GM18858 (cell line): ENCODE results near the gene MCF2L.

Experiments used
- ATAC-seq: cut with Tn5 transposase; IDR thresholded peaks from one replicate; pipeline ENCODE4 v1.9.1; 2021; ENCODE audit not compliant: unreplicated experiment

The MCF2L gene

GRCh38 chr13:113060557-113061270 is 91.7 kb downstream of the MCF2L start:
- ATAC-seq = no peak

GRCh38 chr13:113061271-113061625 is 92.2 kb downstream of the MCF2L start:
- ATAC-seq = no peak

- no peak for ATAC-seq
Observed at GRCh38 chr13:113061796-113062425, 92.9 kb downstream of the MCF2L start.

GRCh38 chr13:113062691-113063090 is 93.7 kb downstream of the MCF2L start:
- ATAC-seq = no peak

- no peak for ATAC-seq
Observed at GRCh38 chr13:113063091-113063491, 94.1 kb downstream of the MCF2L start.

GRCh38 chr13:113064000-113064533 is 95.1 kb downstream of the MCF2L start:
- no peak for ATAC-seq

GRCh38 chr13:113064534-113065405 is 95.8 kb downstream of the MCF2L start:
- ATAC-seq = no peak

- no peak for ATAC-seq
Observed at GRCh38 chr13:113065406-113066141, 96.6 kb downstream of the MCF2L start.

- no peak for ATAC-seq
Observed at GRCh38 chr13:113066142-113066455, 97.1 kb downstream of the MCF2L start.

- ATAC-seq = no peak
Observed at GRCh38 chr13:113066746-113067145, 97.7 kb downstream of the MCF2L start.

- ATAC-seq = no peak
Observed at GRCh38 chr13:113069861-113070805, 101.1 kb downstream of the MCF2L start.

GRCh38 chr13:113070855-113071254 is 101.8 kb downstream of the MCF2L start:
- no peak for ATAC-seq

- no peak for ATAC-seq
Observed at GRCh38 chr13:113072376-113072775, 103.4 kb downstream of the MCF2L start.

GRCh38 chr13:113073942-113074341 is 104.9 kb downstream of the MCF2L start:
- ATAC-seq = no peak

GRCh38 chr13:113074401-113074800 is 105.4 kb downstream of the MCF2L start:
- no peak for ATAC-seq

- ATAC-seq = no peak
Observed at GRCh38 chr13:113074876-113075275, 105.9 kb downstream of the MCF2L start.

GRCh38 chr13:113075711-113076110 is 106.7 kb downstream of the MCF2L start:
- no peak for ATAC-seq

- no peak for ATAC-seq
Observed at GRCh38 chr13:113076681-113077401, 107.8 kb downstream of the MCF2L start.

- ATAC-seq = no peak
Observed at GRCh38 chr13:113077566-113077952, 108.5 kb downstream of the MCF2L start.
